Measurements from ENCODE around the gene ROR2. TPM values are rescaled to one million over a fixed set of nuclear protein-coding genes. Genes with fewer than 3 reads are reported as not detected.
A peak's percentile ranks its signal among the peaks of the same experiment; 100 is the strongest.

The ROR2 gene
- total RNA-seq, 1 experiment from 2014 or later: not detected

- H3K4me1 ChIP-seq (ENCODE audit: insufficient read depth, low read length): no peaks in the 10 kb centered on the region
- POLR2A ChIA-PET (ENCODE audit: unreplicated experiment): no interaction called here
- TF ChIP-seq EZH2phosphoT487 (IDR thresholded peaks at IDR 0.05; ENCODE audit: borderline replicate concordance, low read length): no peak
- TF ChIP-seq CTCF (conservative IDR thresholded peaks at IDR 0.05; ENCODE audit: low read depth, low read length): no peak
- no peak overlapping the region for H3K9ac ChIP-seq (ENCODE audit: low read length)
- no peak overlapping the region for H3K4me2 ChIP-seq (ENCODE audit: low read length)
- CTCF ChIA-PET: no interaction called here
- no peak overlapping the region for H3K4me3 ChIP-seq (ENCODE audit: low read length)
- intact Hi-C loops (cut with micrococcal nuclease): no loop called here
- no peaks in the 10 kb centered on the region for H3K9me3 ChIP-seq (ENCODE audit: low read length)
- no peaks in the 10 kb centered on the region for H3K9me2 ChIP-seq (replicated peaks; ENCODE audit: low read length)
- H4K20me1 ChIP-seq (ENCODE audit: low read length): no peaks in the 10 kb centered on the region
- no peak for ATAC-seq
- no peaks in the 10 kb centered on the region for H3K36me3 ChIP-seq (ENCODE audit: low read depth, low read length)
- H3K79me2 ChIP-seq (ENCODE audit: low read length): no peaks in the 10 kb centered on the region
- no peaks in the 10 kb centered on the region for H3K27me3 ChIP-seq (ENCODE audit: low read length)
- no TSS peak for BruUV-seq (replicated peaks)
- no peak for DNase-seq
- H2AFZ ChIP-seq (ENCODE audit: low read length): no peak overlapping the region
- H3K27ac ChIP-seq (ENCODE audit: low read length): no peak overlapping the region
- no peaks in the 10 kb centered on the region for H3F3A ChIP-seq (ENCODE audit: low read length, unreplicated experiment)
Observed at GRCh38 chr9:91832322-91832721, 117.7 kb downstream of the ROR2 start.

GRCh38 chr9:91825866-91826265 lies 124.2 kb downstream of the ROR2 start:
- Histone ChIP-seq H3K9ac (ENCODE audit: low read length) (no peak overlapping the region), H3K4me2 (ENCODE audit: low read length) (peak overlapping the region; percentile 77), H2AFZ (ENCODE audit: low read length) (no peak overlapping the region), H3F3A (ENCODE audit: low read length, unreplicated experiment) (no peaks in the 10 kb centered on the region), H3K36me3 (ENCODE audit: low read depth, low read length) (no peaks in the 10 kb centered on the region), H3K9me2 (replicated peaks; ENCODE audit: low read length) (no peaks in the 10 kb centered on the region), H3K4me3 (ENCODE audit: low read length) (no peak overlapping the region), H4K20me1 (ENCODE audit: low read length) (no peaks in the 10 kb centered on the region), H3K27ac (ENCODE audit: low read length) (no peak overlapping the region), H3K9me3 (ENCODE audit: low read length) (no peaks in the 10 kb centered on the region), H3K4me1 (ENCODE audit: insufficient read depth, low read length) (peaks cover 31% of the 10 kb centered on the region), H3K79me2 (ENCODE audit: low read length) (no peaks in the 10 kb centered on the region), H3K27me3 (ENCODE audit: low read length) (no peaks in the 10 kb centered on the region)
- no peak for ATAC-seq
- no TSS peak for BruUV-seq (replicated peaks)
- ChIA-PET POLR2A (ENCODE audit: unreplicated experiment) (no interaction called here), CTCF (no interaction called here)
- TF ChIP-seq CTCF (conservative IDR thresholded peaks at IDR 0.05; ENCODE audit: low read depth, low read length): no peak
- TF ChIP-seq EZH2phosphoT487 (IDR thresholded peaks at IDR 0.05; ENCODE audit: borderline replicate concordance, low read length): no peak
- TF ChIP-seq EZH2 (IDR thresholded peaks at IDR 0.05; ENCODE audit: low read length, unreplicated experiment): no peak
- intact Hi-C loops (cut with micrococcal nuclease): no loop called here
- DNase-seq: no peak

GRCh38 chr9:91825422-91825821 lies 124.6 kb downstream of the ROR2 start:
- TF ChIP-seq CTCF (conservative IDR thresholded peaks at IDR 0.05; ENCODE audit: low read depth, low read length) (no peak), EZH2phosphoT487 (IDR thresholded peaks at IDR 0.05; ENCODE audit: borderline replicate concordance, low read length) (no peak)
- H3K4me2 ChIP-seq (ENCODE audit: low read length): peak overlapping the region; percentile 77
- intact Hi-C loops (cut with micrococcal nuclease): no loop called here
- no peaks in the 10 kb centered on the region for H3K36me3 ChIP-seq (ENCODE audit: low read depth, low read length)
- ATAC-seq: peak; percentile 33; the same call in 1 of the 2 replicates
- DNase-seq: peak; percentile 64
- H3K9me3 ChIP-seq (ENCODE audit: low read length): no peaks in the 10 kb centered on the region
- H3K27me3 ChIP-seq (ENCODE audit: low read length): no peaks in the 10 kb centered on the region
- BruUV-seq (replicated peaks): no TSS peak
- peak overlapping the region; percentile 31; the same call in 1 of the 2 replicates for H3K4me3 ChIP-seq (ENCODE audit: low read length)
- H3F3A ChIP-seq (ENCODE audit: low read length, unreplicated experiment): no peaks in the 10 kb centered on the region
- H3K9me2 ChIP-seq (replicated peaks; ENCODE audit: low read length): no peaks in the 10 kb centered on the region
- POLR2A ChIA-PET (ENCODE audit: unreplicated experiment): no interaction called here
- no peaks in the 10 kb centered on the region for H4K20me1 ChIP-seq (ENCODE audit: low read length)
- CTCF ChIA-PET: no interaction called here
- H2AFZ ChIP-seq (ENCODE audit: low read length): peak overlapping the region; percentile 78
- H3K27ac ChIP-seq (ENCODE audit: low read length): peak overlapping the region; percentile 64
- no peak overlapping the region; the same call in 1 of the 2 replicates for H3K9ac ChIP-seq (ENCODE audit: low read length)
- H3K4me1 ChIP-seq (ENCODE audit: insufficient read depth, low read length): peaks cover 31% of the 10 kb centered on the region
- H3K79me2 ChIP-seq (ENCODE audit: low read length): no peaks in the 10 kb centered on the region

Data from PC-3 (cell line).